WERI-Rb-1 (cell line): ENCODE results near the gene EYA2.

Experiments
- DNase-seq: peaks from one replicate; pipeline ENCODE4 v3.0.0-alpha.2; 2020
- H3K27ac ChIP-seq: fragments of 250-450 bp; sonication (Bioruptor Pico); 2 replicates; pipeline ENCODE4 v1.5.1; 2020; ENCODE audit warnings: mild to moderate bottlenecking, moderate library complexity
- H3K27me3 ChIP-seq: fragments of 250-450 bp; sonication (Bioruptor Pico); 2 replicates; pipeline ENCODE4 v1.5.1; 2021; ENCODE audit warnings: mild to moderate bottlenecking, low read depth, moderate library complexity; ENCODE audit not compliant: insufficient read depth, severe bottlenecking
- H3K36me3 ChIP-seq: fragments of 250-450 bp; sonication (Bioruptor Pico); 2 replicates; pipeline ENCODE4 v1.5.1; 2020; ENCODE audit warnings: mild to moderate bottlenecking, moderate library complexity
- H3K4me3 ChIP-seq: 2 replicates; pipeline ENCODE4 v1.5.1; 2011; ENCODE audit warnings: low read depth, mild to moderate bottlenecking, control low read depth, low read length
- H3K9me3 ChIP-seq: fragments of 250-450 bp; sonication (Bioruptor Pico); 2 replicates; pipeline ENCODE4 v1.5.1; 2021; ENCODE audit warnings: mild to moderate bottlenecking, moderate library complexity; ENCODE audit not compliant: severe bottlenecking
- CTCF ChIP-seq: IDR thresholded peaks from 2 replicates; pipeline ENCODE4 v1.5.1; 2011; ENCODE audit warnings: low read depth, mild to moderate bottlenecking, control low read depth, inconsistent platforms, low read length

Gene EYA2

DNA sequence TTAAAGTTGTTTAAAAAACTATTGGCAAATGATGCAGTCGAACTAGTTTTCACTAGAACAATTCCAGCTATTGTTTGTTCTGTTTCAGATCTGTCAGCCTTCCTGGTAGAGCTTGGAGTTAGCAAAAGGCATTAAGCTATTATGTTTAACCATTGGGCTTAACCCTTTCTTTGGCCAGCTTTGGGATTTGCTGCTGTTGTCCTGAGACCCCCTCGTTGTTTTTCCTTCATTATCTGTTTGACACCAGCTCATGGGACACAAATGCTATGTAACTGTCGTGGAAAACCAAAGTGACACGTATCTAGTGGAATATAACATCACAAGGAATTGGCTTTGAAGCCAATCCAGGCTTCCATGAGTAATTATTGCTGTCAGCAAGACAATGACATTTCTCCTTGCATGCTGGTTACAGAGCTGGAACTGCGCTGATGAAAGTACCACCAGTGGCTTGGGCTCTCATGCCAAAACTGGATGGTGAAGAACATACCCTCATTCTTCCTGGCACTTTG, 96.0 kb downstream of the EYA2 start:
- H3K27ac ChIP-seq = no peak overlapping the region
- TF ChIP-seq CTCF = no peak
- H3K27me3 ChIP-seq = no peaks in the 10 kb centered on the region
- no peaks in the 10 kb centered on the region for H3K9me3 ChIP-seq
- no peak for DNase-seq
- no peak overlapping the region for H3K4me3 ChIP-seq
- peaks cover 64% of the 10 kb centered on the region for H3K36me3 ChIP-seq

GRCh38 chr20:46991168-46991567, 96.5 kb downstream of the EYA2 start:
- no peak for TF ChIP-seq CTCF
- H3K27ac ChIP-seq = no peak overlapping the region

DNA sequence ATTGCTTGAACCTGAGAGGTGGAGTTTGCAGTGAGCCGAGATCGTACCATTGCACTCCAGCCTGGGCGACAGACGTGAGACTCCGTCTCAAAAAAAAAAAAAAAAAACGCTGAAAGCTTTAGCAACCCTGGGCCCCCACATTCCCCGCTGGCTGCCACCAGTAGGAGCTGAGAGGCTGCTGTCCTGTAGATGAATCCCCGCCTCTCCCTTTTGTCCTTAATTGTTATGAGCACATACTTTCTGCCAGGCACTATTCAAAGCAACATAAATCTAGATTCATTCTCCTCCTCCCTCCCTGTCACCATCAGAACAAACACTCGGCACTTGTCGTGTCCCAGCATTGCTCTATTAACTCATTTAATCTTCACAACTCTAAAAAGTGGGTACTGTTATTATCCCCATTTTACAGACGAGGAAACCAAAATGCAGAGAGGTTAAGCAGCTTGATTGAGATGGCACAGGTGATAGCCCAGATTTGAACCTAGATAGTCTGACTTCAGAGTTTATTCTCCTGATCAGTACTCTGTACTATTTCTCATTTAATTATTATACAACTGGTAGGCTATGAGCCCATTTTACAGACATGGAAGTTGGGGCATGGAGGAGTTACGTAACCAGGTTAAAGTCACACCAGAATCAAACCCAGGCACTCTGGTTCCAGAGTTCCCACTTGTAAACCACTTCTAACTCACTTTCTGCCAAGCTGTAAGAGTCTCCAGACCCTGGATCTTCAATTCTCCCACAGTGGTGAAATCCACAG, 97.4 kb downstream of the EYA2 start:
- TF ChIP-seq CTCF = no peak
- DNase-seq = no peak
- Histone ChIP-seq H3K9me3 (no peaks in the 10 kb centered on the region), H3K36me3 (peaks cover 71% of the 10 kb centered on the region), H3K27me3 (no peaks in the 10 kb centered on the region), H3K4me3 (no peak overlapping the region), H3K27ac (no peak overlapping the region)

More at GRCh38 chr20:46991168-46991567, 96.5 kb downstream of the EYA2 start:
- H3K27me3 ChIP-seq = no peaks in the 10 kb centered on the region
- no peaks in the 10 kb centered on the region for H3K9me3 ChIP-seq
- peaks cover 69% of the 10 kb centered on the region for H3K36me3 ChIP-seq
- no peak for DNase-seq
- no peak overlapping the region for H3K4me3 ChIP-seq

GRCh38 chr20:46992640-46993035, 98.0 kb downstream of the EYA2 start:
- no peak overlapping the region for H3K4me3 ChIP-seq
- no peak for DNase-seq
- no peak for TF ChIP-seq CTCF
- H3K9me3 ChIP-seq = no peaks in the 10 kb centered on the region
- H3K36me3 ChIP-seq = peaks cover 74% of the 10 kb centered on the region
- H3K27me3 ChIP-seq = no peaks in the 10 kb centered on the region
- no peak overlapping the region for H3K27ac ChIP-seq

DNA sequence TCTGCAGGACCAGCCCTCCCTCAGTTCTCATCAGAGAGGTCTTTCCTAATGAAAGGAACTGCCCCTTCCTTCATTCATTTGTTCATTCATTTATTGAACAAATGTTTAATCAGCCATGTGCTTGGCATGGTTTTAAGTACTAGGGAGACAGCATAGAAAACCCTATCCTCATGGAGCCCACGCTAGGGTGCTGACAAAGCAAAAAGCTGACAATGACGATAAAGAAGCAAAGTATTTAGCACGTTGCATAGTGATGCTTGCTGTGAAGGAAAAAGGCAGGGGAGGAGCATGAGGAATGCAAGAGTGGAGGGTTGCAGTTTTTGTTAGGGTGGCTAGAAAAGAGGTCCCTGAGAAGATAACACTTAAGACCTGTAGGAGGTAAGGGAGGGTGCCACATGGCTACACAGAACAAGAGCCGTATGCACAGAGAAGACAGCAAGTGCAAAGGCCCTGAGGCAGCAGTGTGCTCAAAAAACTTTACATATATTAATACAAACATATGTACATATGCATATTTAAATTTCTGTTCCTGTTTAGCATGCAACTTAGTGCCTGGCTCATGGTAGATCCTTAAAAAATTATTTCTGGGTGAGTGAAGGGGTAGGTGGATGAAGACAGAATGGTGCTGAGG, 98.9 kb downstream of the EYA2 start:
- H3K27me3 ChIP-seq = no peaks in the 10 kb centered on the region

More for the DNA sequence above, 98.9 kb downstream of the EYA2 start:
- Histone ChIP-seq H3K36me3 (peaks cover 83% of the 10 kb centered on the region), H3K27ac (no peak overlapping the region), H3K4me3 (no peak overlapping the region), H3K9me3 (no peaks in the 10 kb centered on the region)
- no peak for DNase-seq
- no peak for TF ChIP-seq CTCF
